Measurements from ENCODE around the gene ANGPT4. TPM values are rescaled to one million over a fixed set of nuclear protein-coding genes. Genes with fewer than 3 reads are reported as not detected.
A peak's percentile ranks its signal among the peaks of the same experiment; 100 is the strongest.

Gene ANGPT4
- total RNA-seq, 1 donor from 2014 or later, result 0.05 TPM

- H3K9ac ChIP-seq (ENCODE audit: low read length), result no peak overlapping the region
- H3K79me2 ChIP-seq (ENCODE audit: insufficient read depth, low read length), result no peaks in the 10 kb centered on the region
- no peaks in the 10 kb centered on the region for H3K9me3 ChIP-seq (ENCODE audit: insufficient read depth, low read depth, low read length)
- FAIRE-seq (no peak), DNase-seq (ENCODE audit: low read depth) (peak; percentile 14)
- no peaks in the 10 kb centered on the region for H4K20me1 ChIP-seq (ENCODE audit: insufficient read depth, low read length)
- no peak overlapping the region for H2AFZ ChIP-seq (ENCODE audit: low read depth, low read length)
- H3K4me2 ChIP-seq (ENCODE audit: low read length), result no peak overlapping the region
- Mint-ChIP-seq H3K4me3 (ENCODE audit: unreplicated experiment) (no peak overlapping the region), H3K36me3 (ENCODE audit: low read depth, unreplicated experiment) (no peaks in the 10 kb centered on the region), H3K27me3 (ENCODE audit: low read depth, unreplicated experiment) (peaks cover 47% of the 10 kb centered on the region), H3K4me1 (ENCODE audit: low read depth, unreplicated experiment) (peaks cover 6% of the 10 kb centered on the region), H3K9me3 (ENCODE audit: unreplicated experiment) (peaks cover 1% of the 10 kb centered on the region), H3K27ac (ENCODE audit: unreplicated experiment) (peak overlapping the region; percentile 96)
- no peak overlapping the region for H3K27ac ChIP-seq (ENCODE audit: low read depth, low read length)
- no peaks in the 10 kb centered on the region for H3K4me1 ChIP-seq (ENCODE audit: insufficient read depth, low read length)
- TF ChIP-seq CTCF (IDR thresholded peaks at IDR 0.05; ENCODE audit: insufficient read depth, low read depth, low read length) (no peak), EZH2 (IDR thresholded peaks at IDR 0.05; ENCODE audit: insufficient read depth, low read length) (no peak)
- H3K4me3 ChIP-seq (ENCODE audit: insufficient read depth, low read depth, low read length), result no peak overlapping the region
- H3K27me3 ChIP-seq (ENCODE audit: insufficient read depth, low read length), result peaks cover 8% of the 10 kb centered on the region
- H3K36me3 ChIP-seq (ENCODE audit: insufficient read depth, low read length), result no peaks in the 10 kb centered on the region
Measured at GRCh38 chr20:881051-881782, 34.9 kb downstream of the ANGPT4 start.

DNA sequence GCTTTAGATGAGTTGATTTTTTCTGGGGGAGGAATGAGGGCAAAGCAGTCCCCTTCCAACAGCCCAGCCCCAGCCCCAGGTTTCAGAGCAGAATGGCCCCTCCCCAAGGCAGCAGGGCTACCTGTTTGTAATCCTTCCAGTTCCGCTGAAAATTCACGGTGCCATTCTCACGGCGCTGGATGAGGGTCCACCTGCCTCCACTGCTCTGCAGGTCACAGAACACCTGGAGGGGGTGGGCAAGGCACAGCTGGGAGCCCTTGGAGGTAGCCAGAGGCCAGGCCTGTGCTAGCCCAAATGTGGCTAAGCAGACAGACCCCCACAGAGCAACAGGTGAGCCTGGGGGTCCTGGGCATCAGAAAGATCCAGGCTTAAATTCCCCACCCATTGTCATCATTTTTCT, 36.5 kb downstream of the ANGPT4 start:
- no peaks in the 10 kb centered on the region for H3K36me3 ChIP-seq (ENCODE audit: insufficient read depth, low read length)
- peaks cover 6% of the 10 kb centered on the region for H3K4me1 Mint-ChIP-seq (ENCODE audit: low read depth, unreplicated experiment)
- H3K9ac ChIP-seq (ENCODE audit: low read length), result no peak overlapping the region
- H2AFZ ChIP-seq (ENCODE audit: low read depth, low read length), result no peak overlapping the region
- no peak for DNase-seq (ENCODE audit: low read depth)
- no peak overlapping the region for H3K27ac Mint-ChIP-seq (ENCODE audit: unreplicated experiment)
- peaks cover 2% of the 10 kb centered on the region for H3K9me3 Mint-ChIP-seq (ENCODE audit: unreplicated experiment)
- no peak overlapping the region for H3K4me2 ChIP-seq (ENCODE audit: low read length)
- H3K27ac ChIP-seq (ENCODE audit: low read depth, low read length), result no peak overlapping the region
- no peaks in the 10 kb centered on the region for H3K27me3 ChIP-seq (ENCODE audit: insufficient read depth, low read length)
- H3K4me1 ChIP-seq (ENCODE audit: insufficient read depth, low read length), result no peaks in the 10 kb centered on the region
- no peaks in the 10 kb centered on the region for H4K20me1 ChIP-seq (ENCODE audit: insufficient read depth, low read length)
- no peak overlapping the region for H3K4me3 ChIP-seq (ENCODE audit: insufficient read depth, low read depth, low read length)
- no peak for FAIRE-seq
- no peaks in the 10 kb centered on the region for H3K36me3 Mint-ChIP-seq (ENCODE audit: low read depth, unreplicated experiment)
- H3K79me2 ChIP-seq (ENCODE audit: insufficient read depth, low read length), result no peaks in the 10 kb centered on the region
- TF ChIP-seq EZH2 (IDR thresholded peaks at IDR 0.05; ENCODE audit: insufficient read depth, low read length), result no peak
- no peak overlapping the region for H3K4me3 Mint-ChIP-seq (ENCODE audit: unreplicated experiment)
- H3K27me3 Mint-ChIP-seq (ENCODE audit: low read depth, unreplicated experiment), result peaks cover 43% of the 10 kb centered on the region
- H3K9me3 ChIP-seq (ENCODE audit: insufficient read depth, low read depth, low read length), result no peaks in the 10 kb centered on the region

- Histone ChIP-seq H3K27ac (ENCODE audit: low read depth, low read length) (no peak overlapping the region), H3K79me2 (ENCODE audit: insufficient read depth, low read length) (no peaks in the 10 kb centered on the region), H3K9ac (ENCODE audit: low read length) (no peak overlapping the region), H3K36me3 (ENCODE audit: insufficient read depth, low read length) (no peaks in the 10 kb centered on the region), H3K4me3 (ENCODE audit: insufficient read depth, low read depth, low read length) (no peak overlapping the region), H3K9me3 (ENCODE audit: insufficient read depth, low read depth, low read length) (no peaks in the 10 kb centered on the region), H3K4me1 (ENCODE audit: insufficient read depth, low read length) (no peaks in the 10 kb centered on the region), H2AFZ (ENCODE audit: low read depth, low read length) (no peak overlapping the region), H3K27me3 (ENCODE audit: insufficient read depth, low read length) (no peaks in the 10 kb centered on the region), H3K4me2 (ENCODE audit: low read length) (no peak overlapping the region), H4K20me1 (ENCODE audit: insufficient read depth, low read length) (no peaks in the 10 kb centered on the region)
- Mint-ChIP-seq H3K4me3 (ENCODE audit: unreplicated experiment) (no peak overlapping the region), H3K9me3 (ENCODE audit: unreplicated experiment) (peaks cover 2% of the 10 kb centered on the region), H3K27me3 (ENCODE audit: low read depth, unreplicated experiment) (peaks cover 43% of the 10 kb centered on the region), H3K4me1 (ENCODE audit: low read depth, unreplicated experiment) (peaks cover 6% of the 10 kb centered on the region), H3K36me3 (ENCODE audit: low read depth, unreplicated experiment) (no peaks in the 10 kb centered on the region), H3K27ac (ENCODE audit: unreplicated experiment) (no peak overlapping the region)
- DNase-seq (ENCODE audit: low read depth), result no peak
- FAIRE-seq, result no peak
- TF ChIP-seq CTCF (IDR thresholded peaks at IDR 0.05; ENCODE audit: insufficient read depth, low read depth, low read length), result no peak
- no peak for TF ChIP-seq EZH2 (IDR thresholded peaks at IDR 0.05; ENCODE audit: insufficient read depth, low read length)
Measured at GRCh38 chr20:878511-879307, 37.4 kb downstream of the ANGPT4 start.

Measured in astrocyte (in vitro differentiated cells and primary cell).